OCI-LY7 (cell line): ENCODE data around the gene OST4.

Experiments used
- CTCF ChIP-seq: fragments of 200-600 bp; sonication (generic); conservative IDR thresholded peaks from 2 replicates; pipeline ENCODE4 v1.5.1; 2014; ENCODE audit warnings: mild to moderate bottlenecking, antibody characterized with exemption, low read length, moderate library complexity, mixed read lengths
- EZH2phosphoT487 ChIP-seq: fragments of 200-600 bp; sonication (generic); IDR thresholded peaks from 2 replicates; pipeline ENCODE4 v1.6.1; 2018; ENCODE audit warnings: low read depth, borderline replicate concordance, mild to moderate bottlenecking, mixed run types, antibody characterized with exemption, low read length, moderate library complexity, mixed read lengths

DNA sequence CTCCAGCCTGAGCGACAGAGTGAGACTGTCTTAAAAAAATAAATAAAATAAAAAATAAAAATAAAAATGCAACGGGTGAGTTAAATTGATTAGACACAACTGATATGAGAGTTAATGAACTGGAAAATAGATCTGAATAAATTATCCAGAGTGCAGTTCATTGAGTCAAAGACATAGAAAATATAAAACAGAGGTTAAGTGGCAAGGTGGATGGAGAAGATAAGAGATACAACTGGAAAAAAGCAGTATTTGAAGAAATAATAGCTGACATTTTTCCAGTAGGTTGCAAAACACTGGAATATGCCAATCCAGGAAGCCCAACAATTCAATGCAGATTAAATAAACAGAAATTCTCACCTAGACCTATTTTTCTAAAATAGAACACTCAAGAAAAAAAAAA is 36.8 kb upstream of the OST4 start:
- TF ChIP-seq CTCF (no peak), EZH2phosphoT487 (no peak)
